SJSA1 (cell line): ENCODE data around the gene GRID1. TPM values are rescaled to one million over a fixed set of nuclear protein-coding genes. Genes with fewer than 3 reads are reported as not detected.

Source experiments
- DNase-seq, 2 experiments: peaks; one replicate each; pipeline ENCODE4 v3.0.0-alpha.2; 2015 to 2020; ENCODE audit warnings: low spot score in 2 of 2, low read depth in 1 of 2
- H3K27ac ChIP-seq: fragments of 250-450 bp; sonication (Bioruptor Pico); 2 replicates; pipeline ENCODE4 v1.5.1; 2020; ENCODE audit warnings: mild to moderate bottlenecking, moderate library complexity
- H3K27me3 ChIP-seq: fragments of 250-450 bp; sonication (Bioruptor Pico); replicated peaks from 2 replicates; pipeline ENCODE4 v1.5.1; 2020; ENCODE audit warnings: mild to moderate bottlenecking, moderate library complexity
- H3K36me3 ChIP-seq: fragments of 250-450 bp; sonication (Bioruptor Pico); 2 replicates; pipeline ENCODE4 v1.5.1; 2020; ENCODE audit warnings: mild to moderate bottlenecking
- H3K4me1 ChIP-seq: fragments of 250-450 bp; sonication (Bioruptor Pico); replicated peaks from 2 replicates; pipeline ENCODE4 v1.6.1; 2021; ENCODE audit warnings: mild to moderate bottlenecking
- H3K4me3 ChIP-seq: fragments of 250-450 bp; sonication (Bioruptor Pico); 2 replicates; pipeline ENCODE4 v1.5.1; 2020; ENCODE audit warnings: mild to moderate bottlenecking
- H3K9me3 ChIP-seq: fragments of 250-450 bp; sonication (Bioruptor Pico); replicated peaks from 2 replicates; pipeline ENCODE4 v1.5.1; 2020; ENCODE audit warnings: mild to moderate bottlenecking
- total RNA-seq: library from RNA; depleted of rRNA; stranded (reverse); fragments of >200 nt; shearing (Covaris generic); gene quantifications from 2 replicates; pipeline ENCODE4 v1.2.3, GENCODE V29; 2014

GRID1 gene
- total RNA-seq, 1 experiment from 2014 or later, result 0.05 TPM

- Histone ChIP-seq H3K9me3 (no peaks in the 10 kb centered on the region), H3K36me3 (no peaks in the 10 kb centered on the region), H3K4me1 (peaks cover 31% of the 10 kb centered on the region), H3K27ac (no peak overlapping the region), H3K4me3 (no peak overlapping the region), H3K27me3 (no peaks in the 10 kb centered on the region)
- no peak for DNase-seq
These were observed 727.8 kb downstream of the GRID1 start for GRCh38 chr10:85638797-85639196.

- Histone ChIP-seq H3K4me3 (no peak overlapping the region), H3K4me1 (no peaks in the 10 kb centered on the region), H3K27me3 (no peaks in the 10 kb centered on the region), H3K27ac (no peak overlapping the region), H3K9me3 (no peaks in the 10 kb centered on the region), H3K36me3 (no peaks in the 10 kb centered on the region)
- no peak for DNase-seq
These were observed 730.9 kb downstream of the GRID1 start for GRCh38 chr10:85635650-85636049.

- Histone ChIP-seq H3K36me3 (no peaks in the 10 kb centered on the region), H3K27me3 (no peaks in the 10 kb centered on the region), H3K4me1 (no peaks in the 10 kb centered on the region), H3K4me3 (no peak overlapping the region), H3K27ac (no peak overlapping the region), H3K9me3 (no peaks in the 10 kb centered on the region)
- DNase-seq, result no peak
These were observed 742.1 kb downstream of the GRID1 start for GRCh38 chr10:85624511-85624910.

- Histone ChIP-seq H3K9me3 (no peaks in the 10 kb centered on the region), H3K4me1 (no peaks in the 10 kb centered on the region), H3K4me3 (no peak overlapping the region), H3K27me3 (no peaks in the 10 kb centered on the region), H3K36me3 (no peaks in the 10 kb centered on the region), H3K27ac (no peak overlapping the region)
- no peak for DNase-seq
These were observed 742.8 kb downstream of the GRID1 start for GRCh38 chr10:85623758-85624157.

- DNase-seq, result no peak
- Histone ChIP-seq H3K4me3 (no peak overlapping the region), H3K4me1 (no peaks in the 10 kb centered on the region), H3K36me3 (no peaks in the 10 kb centered on the region), H3K27me3 (no peaks in the 10 kb centered on the region), H3K27ac (no peak overlapping the region), H3K9me3 (no peaks in the 10 kb centered on the region)
These were observed 743.3 kb downstream of the GRID1 start for GRCh38 chr10:85623342-85623741.

GRCh38 chr10:85622425-85622824, 744.2 kb downstream of the GRID1 start:
- Histone ChIP-seq H3K4me1 (no peaks in the 10 kb centered on the region), H3K9me3 (no peaks in the 10 kb centered on the region), H3K27me3 (no peaks in the 10 kb centered on the region), H3K27ac (no peak overlapping the region), H3K4me3 (no peak overlapping the region), H3K36me3 (no peaks in the 10 kb centered on the region)
- DNase-seq, result peak in 1 of 2 experiments; percentile 10

GRCh38 chr10:85621562-85621961, 745.0 kb downstream of the GRID1 start:
- no peaks in the 10 kb centered on the region for H3K36me3 ChIP-seq
- no peaks in the 10 kb centered on the region for H3K4me1 ChIP-seq
- no peaks in the 10 kb centered on the region for H3K9me3 ChIP-seq
- no peak overlapping the region for H3K27ac ChIP-seq
- no peaks in the 10 kb centered on the region for H3K27me3 ChIP-seq
- no peak overlapping the region for H3K4me3 ChIP-seq
- no peak for DNase-seq

GRCh38 chr10:85620807-85621206, 745.8 kb downstream of the GRID1 start:
- no peaks in the 10 kb centered on the region for H3K4me1 ChIP-seq
- H3K27ac ChIP-seq, result no peak overlapping the region
- no peak for DNase-seq
- no peaks in the 10 kb centered on the region for H3K9me3 ChIP-seq
- no peaks in the 10 kb centered on the region for H3K27me3 ChIP-seq
- no peaks in the 10 kb centered on the region for H3K36me3 ChIP-seq
- no peak overlapping the region for H3K4me3 ChIP-seq

- no peak overlapping the region for H3K27ac ChIP-seq
These were observed 746.8 kb downstream of the GRID1 start for GRCh38 chr10:85619832-85620231.

GRCh38 chr10:85618841-85619240, 747.8 kb downstream of the GRID1 start:
- Histone ChIP-seq H3K9me3 (no peaks in the 10 kb centered on the region), H3K36me3 (no peaks in the 10 kb centered on the region), H3K27me3 (no peaks in the 10 kb centered on the region), H3K4me1 (no peaks in the 10 kb centered on the region), H3K27ac (no peak overlapping the region), H3K4me3 (no peak overlapping the region)
- DNase-seq, result no peak

More at GRCh38 chr10:85619832-85620231, 746.8 kb downstream of the GRID1 start:
- Histone ChIP-seq H3K4me1 (no peaks in the 10 kb centered on the region), H3K9me3 (no peaks in the 10 kb centered on the region), H3K27me3 (no peaks in the 10 kb centered on the region), H3K36me3 (no peaks in the 10 kb centered on the region), H3K4me3 (no peak overlapping the region)
- DNase-seq, result no peak

GRCh38 chr10:85617751-85618546, 748.6 kb downstream of the GRID1 start:
- Histone ChIP-seq H3K9me3 (no peaks in the 10 kb centered on the region), H3K4me1 (peaks cover under 1% of the 10 kb centered on the region; the same call in 1 of the 2 replicates), H3K36me3 (no peaks in the 10 kb centered on the region), H3K4me3 (no peak overlapping the region), H3K27me3 (no peaks in the 10 kb centered on the region), H3K27ac (no peak overlapping the region)
- no peak for DNase-seq

GRCh38 chr10:85615556-85615955, 751.0 kb downstream of the GRID1 start:
- H3K27ac ChIP-seq, result no peak overlapping the region
- H3K4me3 ChIP-seq, result no peak overlapping the region
- peaks cover 24% of the 10 kb centered on the region for H3K4me1 ChIP-seq
- H3K36me3 ChIP-seq, result no peaks in the 10 kb centered on the region
- peak in 1 of 2 experiments; percentile 16 for DNase-seq
- no peaks in the 10 kb centered on the region for H3K27me3 ChIP-seq
- H3K9me3 ChIP-seq, result no peaks in the 10 kb centered on the region

- Histone ChIP-seq H3K4me1 (peaks cover 27% of the 10 kb centered on the region), H3K4me3 (no peak overlapping the region), H3K27me3 (no peaks in the 10 kb centered on the region), H3K9me3 (no peaks in the 10 kb centered on the region), H3K36me3 (no peaks in the 10 kb centered on the region), H3K27ac (no peak overlapping the region)
- peak in 1 of 2 experiments; percentile 21 for DNase-seq
These were observed 751.6 kb downstream of the GRID1 start for GRCh38 chr10:85614981-85615380.

- H3K4me3 ChIP-seq, result no peak overlapping the region
- no peaks in the 10 kb centered on the region for H3K36me3 ChIP-seq
- DNase-seq, result peak in 1 of 2 experiments; percentile 8
- no peaks in the 10 kb centered on the region for H3K27me3 ChIP-seq
- peaks cover 31% of the 10 kb centered on the region for H3K4me1 ChIP-seq
- no peak overlapping the region for H3K27ac ChIP-seq
- no peaks in the 10 kb centered on the region for H3K9me3 ChIP-seq
These were observed 752.0 kb downstream of the GRID1 start for GRCh38 chr10:85614566-85614965.
